Measurements from ENCODE around the gene CAB39L.

Gene CAB39L

GRCh38 chr13:49443704-49444523 lies at the start of gene CAB39L, which contains the start of gene SETDB2:
CAB39L (minus strand) TSS chr13:49444064; CDS start chr13:49382910, 61,154 bp downstream.
SETDB2 (plus strand) TSS chr13:49444274; CDS start chr13:49451894, 7,620 bp downstream.
- DNase-seq, result peak; percentile 99

- no peak for DNase-seq
Measured at GRCh38 chr13:49488563-49488962, 44.7 kb upstream of the CAB39L start.

- DNase-seq, result no peak
Measured at GRCh38 chr13:49481788-49482187, 37.9 kb upstream of the CAB39L start.

- DNase-seq, result no peak
Measured at GRCh38 chr13:49476529-49476928, 32.7 kb upstream of the CAB39L start.

GRCh38 chr13:49472186-49472585 lies 28.3 kb upstream of the CAB39L start:
- DNase-seq, result no peak

GRCh38 chr13:49466292-49466838 lies 22.5 kb upstream of the CAB39L start:
- DNase-seq, result no peak

GRCh38 chr13:49464621-49465325 lies 20.9 kb upstream of the CAB39L start:
- DNase-seq, result no peak

- DNase-seq, result no peak
Measured at GRCh38 chr13:49464085-49464484, 20.2 kb upstream of the CAB39L start.

GRCh38 chr13:49459580-49459979 lies 15.7 kb upstream of the CAB39L start:
- DNase-seq, result no peak

- peak; percentile 10 for DNase-seq
Measured at GRCh38 chr13:49457221-49457620, 13.4 kb upstream of the CAB39L start.

- DNase-seq, result no peak
Measured at GRCh38 chr13:49456156-49456555, 12.3 kb upstream of the CAB39L start.

GRCh38 chr13:49455007-49455398 lies 11.1 kb upstream of the CAB39L start:
- DNase-seq, result no peak

- DNase-seq, result peak; percentile 54
Measured at GRCh38 chr13:49454388-49455006, 10.6 kb upstream of the CAB39L start.

GRCh38 chr13:49453465-49453864 lies 9.6 kb upstream of the CAB39L start:
- DNase-seq, result no peak

- DNase-seq, result no peak
Measured at GRCh38 chr13:49452725-49453457, 9.0 kb upstream of the CAB39L start.

GRCh38 chr13:49450105-49450819 lies 6.4 kb upstream of the CAB39L start:
- DNase-seq, result no peak

- DNase-seq, result no peak
Measured at GRCh38 chr13:49448753-49449152, 4.9 kb upstream of the CAB39L start.

- DNase-seq, result no peak
Measured at GRCh38 chr13:49446473-49446872, 2.6 kb upstream of the CAB39L start.

GRCh38 chr13:49444524-49445395 lies 896 bp upstream of the CAB39L start:
- peak; percentile 79 for DNase-seq

- peak; percentile 48 for DNase-seq
Measured at GRCh38 chr13:49443357-49443703, 534 bp downstream of the CAB39L start.

GRCh38 chr13:49441846-49442245 lies 2.0 kb downstream of the CAB39L start:
- DNase-seq, result peak; percentile 62

Measured in fibroblast of skin of right biceps (primary cell).